Medulla oblongata (tissue), 1 donor: ENCODE results near the gene YBX3.
"Not testable (repeated sequence)": the region's sequence is repeated elsewhere in the genome, so short reads cannot be mapped to it uniquely, and the experiment has no call there.

ENCODE experiments used
- DNase-seq: peaks from one replicate; pipeline ENCODE4 v3.0.0-alpha.2; 2015; ENCODE audit errors: extremely low spot score

Gene YBX3

DNA sequence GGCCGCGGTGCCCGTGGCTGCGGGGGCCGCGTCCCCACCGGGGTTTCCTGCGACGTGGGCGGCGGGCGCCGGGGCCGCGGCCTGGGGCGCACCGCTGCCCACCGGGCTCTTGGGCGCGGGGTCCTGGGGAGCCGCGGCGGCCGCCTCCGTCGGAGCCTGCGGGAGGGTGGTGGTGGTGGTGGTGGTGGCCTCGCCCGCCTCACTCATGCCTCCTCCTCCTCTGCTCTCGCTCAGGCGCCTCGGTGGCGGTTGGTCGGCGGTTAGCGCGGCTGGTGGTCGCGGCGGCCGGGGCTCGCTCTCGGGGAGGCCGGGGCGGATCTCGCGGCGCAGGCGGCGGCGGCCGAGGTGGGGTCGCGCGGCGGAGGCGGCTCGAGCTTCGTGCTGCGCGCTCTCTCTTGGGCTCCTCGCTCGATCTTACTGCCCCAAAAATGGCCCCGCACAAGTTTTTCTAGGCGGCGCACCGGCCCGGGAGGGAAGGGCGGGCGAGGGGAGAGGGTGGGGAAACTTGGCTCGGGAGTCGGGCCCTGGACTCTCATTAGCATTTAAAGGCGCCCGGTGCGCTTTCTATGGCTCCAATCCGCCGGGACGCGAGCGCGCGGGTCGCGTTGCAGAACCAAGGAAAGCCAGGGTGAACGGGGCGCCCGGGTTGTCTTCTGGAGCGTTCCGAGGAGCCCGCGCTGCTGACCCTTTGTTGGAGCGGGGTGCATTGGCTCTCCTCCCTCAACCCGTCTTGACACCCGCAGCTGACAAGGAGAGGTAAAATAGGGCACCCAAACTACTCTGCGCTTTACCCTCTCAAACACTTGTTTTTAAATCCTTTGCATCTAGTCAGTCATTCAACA, at the start of gene YBX3:
Gene YBX3, minus strand, starts transcription at position 419 of the 842 bp plus-strand sequence. Its CDS starts 212 bp downstream, at position 207.
- peak; percentile 78 for DNase-seq

DNA sequence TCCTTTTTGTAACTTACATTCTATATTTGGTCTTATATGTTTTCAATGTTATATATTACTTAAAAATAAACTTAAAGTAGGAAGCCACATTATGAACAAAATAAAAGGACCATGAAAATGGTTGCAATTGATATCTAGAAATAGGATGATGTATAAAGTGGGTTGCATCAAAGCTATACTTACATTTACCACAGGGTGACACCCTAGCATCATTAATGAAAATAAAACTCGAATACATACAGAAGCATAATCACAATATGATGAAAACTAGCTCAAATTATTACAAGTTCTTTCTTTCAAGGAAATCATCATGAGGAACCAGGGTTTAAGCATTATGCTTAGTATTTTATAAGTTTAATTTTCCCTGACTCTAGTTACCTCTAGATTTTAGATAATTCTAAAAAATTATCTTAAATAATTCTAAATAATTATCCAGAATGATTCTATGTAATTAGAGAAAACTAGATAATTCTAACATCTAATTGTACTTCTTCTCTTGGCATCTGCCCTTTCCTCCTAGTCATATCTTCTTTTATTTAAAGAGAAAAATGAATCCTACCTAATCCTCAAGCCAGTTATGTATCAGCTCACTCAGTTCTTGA, 48.1 kb upstream of the YBX3 start:
- DNase-seq: peak; percentile 49

DNA sequence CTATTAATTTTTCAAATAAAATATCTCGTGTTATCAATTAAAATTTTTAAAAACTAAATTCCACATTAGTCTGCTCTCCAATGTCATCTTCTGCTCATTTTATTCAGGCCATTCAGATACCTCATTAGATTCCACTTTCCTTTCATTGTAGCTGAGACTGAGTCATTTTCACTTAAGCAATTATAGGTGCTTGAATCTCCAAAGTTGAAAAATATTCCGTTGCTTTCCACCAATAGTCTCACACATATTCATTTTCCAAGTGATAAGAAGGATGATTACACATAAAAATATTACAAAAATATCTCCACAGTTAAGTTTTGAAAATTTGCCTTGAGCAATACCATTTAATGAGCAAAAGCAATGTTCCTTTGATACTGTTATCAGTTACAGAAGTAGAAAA, 36.5 kb upstream of the YBX3 start:
- DNase-seq: no peak

DNA sequence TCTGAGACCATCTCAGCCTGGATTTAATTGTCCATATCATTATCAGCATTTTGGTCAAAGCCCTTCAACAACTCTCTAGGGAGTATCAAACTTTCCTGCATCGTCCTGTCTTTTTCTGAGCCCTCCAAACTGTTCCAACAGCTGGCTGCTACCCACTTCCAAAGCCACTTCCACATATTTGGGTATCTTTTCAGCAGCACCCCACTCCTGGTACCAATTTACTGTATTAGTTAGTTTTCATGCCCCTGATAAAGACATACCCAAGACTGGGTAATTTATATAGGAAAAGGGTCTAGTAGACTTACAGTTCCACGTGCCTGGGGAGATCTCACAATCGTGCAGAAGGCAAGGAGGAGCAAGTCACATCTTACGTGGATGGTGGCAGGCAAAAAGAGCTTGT, 33.1 kb upstream of the YBX3 start:
- DNase-seq: no peak

DNA sequence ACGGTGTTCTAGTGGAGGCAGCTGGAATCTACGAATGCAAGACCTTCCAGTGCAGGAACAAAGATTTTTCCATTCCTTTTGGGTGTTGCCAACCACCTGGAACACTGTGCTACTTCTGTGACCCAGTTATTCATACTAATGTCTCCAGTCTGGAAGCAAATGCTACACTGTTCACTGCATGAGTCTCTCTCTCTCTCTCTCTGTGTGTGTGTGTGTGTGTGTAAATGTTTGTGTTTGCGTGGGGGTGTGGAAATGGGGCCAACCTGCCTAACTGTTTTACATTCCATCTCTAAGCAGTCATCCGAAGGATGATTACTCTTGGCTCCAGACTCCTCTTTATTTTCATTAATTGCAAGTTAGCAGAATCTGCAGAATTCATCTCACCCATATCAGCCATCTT, 29.9 kb upstream of the YBX3 start:
- no peak for DNase-seq

DNA sequence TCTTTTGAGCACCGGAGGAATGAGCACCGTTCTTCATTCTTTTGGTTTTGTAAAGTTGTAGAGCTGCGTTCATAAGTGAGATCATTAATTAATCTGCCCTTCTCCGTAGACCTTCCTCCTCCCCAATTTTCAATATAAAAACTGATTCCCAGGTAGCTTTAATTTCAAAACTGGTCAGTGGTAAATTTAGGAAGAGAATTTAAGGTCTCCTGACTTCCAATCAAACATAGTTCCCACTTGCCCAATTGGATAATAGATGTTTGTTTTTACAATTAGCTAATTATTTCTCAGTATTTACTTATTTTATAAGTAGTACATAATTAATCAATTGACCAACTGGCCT, 27.2 kb upstream of the YBX3 start:
- no peak for DNase-seq

DNA sequence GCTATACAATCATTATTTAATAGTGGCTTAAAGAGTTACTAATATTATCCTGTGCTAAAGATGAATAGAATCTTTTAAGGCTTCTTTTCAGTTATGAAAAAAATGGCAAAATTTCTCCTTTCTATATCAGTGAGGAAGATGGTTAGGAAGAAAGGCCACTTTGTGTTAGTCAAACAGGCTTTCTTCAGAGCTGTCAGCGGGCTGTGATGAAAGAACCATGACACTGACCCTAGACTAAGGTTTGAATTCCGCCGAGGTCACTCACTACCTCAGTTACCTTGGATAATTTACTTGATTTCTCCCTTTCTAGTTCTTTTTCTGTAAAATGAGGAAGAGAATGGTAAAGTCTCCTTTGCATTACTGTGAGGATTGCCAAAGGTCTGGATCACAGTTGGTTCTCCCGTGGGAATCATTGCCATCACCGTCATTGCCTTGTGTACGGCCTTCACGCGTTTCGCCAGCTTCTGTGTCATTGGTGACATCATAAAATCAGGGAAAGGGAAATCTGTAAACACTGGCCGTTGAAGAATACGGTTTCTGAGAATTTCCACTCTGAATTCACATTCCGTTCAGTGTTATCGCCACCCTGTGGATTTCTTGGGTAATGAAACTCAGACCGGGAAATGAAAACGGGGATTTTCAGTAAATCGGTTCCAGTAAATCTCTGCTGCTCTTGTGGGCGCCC, 26.7 kb upstream of the YBX3 start:
- peak; percentile 97 for DNase-seq

DNA sequence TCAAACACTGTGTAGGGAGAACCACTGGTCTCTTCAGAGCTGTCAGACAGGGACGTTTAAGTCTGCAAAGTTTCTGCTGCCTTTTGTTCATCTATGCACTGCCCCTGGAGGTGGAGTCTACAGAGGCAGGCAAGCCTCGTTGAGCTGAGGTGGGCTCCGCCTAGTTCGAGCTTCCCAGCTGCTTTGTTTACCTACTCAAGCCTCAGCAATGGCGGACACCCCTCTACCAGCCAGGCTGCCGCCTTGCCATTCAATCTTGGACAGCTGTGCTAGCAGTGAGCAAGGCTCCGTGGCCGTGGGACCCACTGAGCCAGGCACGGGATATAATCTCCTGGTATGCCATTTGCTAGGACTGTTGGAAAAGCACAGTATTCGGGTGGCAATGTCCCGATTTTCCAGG, 24.6 kb upstream of the YBX3 start:
- DNase-seq: no peak

DNA sequence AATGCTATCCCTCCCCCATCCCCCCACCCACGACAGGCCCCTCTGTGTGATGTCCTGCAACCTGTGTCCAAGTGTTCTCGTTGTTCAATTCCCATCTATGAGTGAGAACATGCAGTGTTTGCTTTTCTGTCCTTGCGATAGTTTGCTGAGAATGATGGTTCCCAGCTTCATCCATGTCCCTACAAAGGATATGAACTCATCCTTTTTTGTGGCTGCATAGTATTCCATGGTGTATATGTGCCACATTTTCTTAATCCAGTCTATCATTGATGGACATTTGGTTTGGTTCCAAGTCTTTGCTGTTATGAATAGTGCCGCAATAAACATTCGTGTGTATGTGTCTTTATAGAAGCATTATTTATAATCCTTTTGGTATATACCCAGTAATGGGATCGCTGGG, 20.3 kb upstream of the YBX3 start:
- DNase-seq: not testable (repeated sequence)

DNA sequence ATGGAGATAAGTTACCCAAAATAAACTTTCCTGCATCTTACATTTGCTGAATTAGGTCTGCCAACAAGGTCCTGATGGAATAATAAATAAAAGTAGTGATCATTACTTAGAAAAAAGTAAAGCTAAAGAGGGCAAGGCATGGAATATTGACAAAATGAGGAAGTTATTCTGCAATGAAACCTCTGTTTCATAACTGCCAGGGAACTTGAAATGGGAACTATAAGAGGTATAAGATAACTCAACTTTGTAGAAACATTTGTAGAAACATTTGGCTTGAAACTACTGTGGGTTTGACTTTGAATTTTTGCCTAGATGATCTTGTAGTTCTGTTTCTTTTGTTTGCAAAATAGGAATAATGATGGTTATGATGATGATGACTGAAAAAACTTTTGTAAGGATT, 18.7 kb upstream of the YBX3 start:
- no peak for DNase-seq

DNA sequence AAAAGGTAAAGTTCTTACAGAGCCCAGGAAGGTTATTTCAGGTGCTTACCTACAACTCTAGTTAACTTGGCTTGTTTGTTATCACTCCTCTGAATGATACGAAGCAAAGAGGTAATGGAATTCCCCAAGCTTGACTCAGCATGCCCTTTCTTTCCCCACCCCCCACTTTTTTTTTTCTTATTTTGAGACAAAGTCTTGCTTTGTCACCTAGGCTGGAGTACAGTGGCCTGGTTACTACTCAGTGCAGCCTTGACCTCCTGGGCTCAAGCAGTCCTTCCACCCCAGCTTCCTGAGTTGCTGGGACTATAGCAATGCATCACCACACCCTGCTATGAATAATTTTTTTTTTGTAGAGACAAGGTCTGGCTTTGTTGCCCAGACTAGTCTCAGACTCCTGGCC, 17.1 kb upstream of the YBX3 start:
- DNase-seq: no peak

DNA sequence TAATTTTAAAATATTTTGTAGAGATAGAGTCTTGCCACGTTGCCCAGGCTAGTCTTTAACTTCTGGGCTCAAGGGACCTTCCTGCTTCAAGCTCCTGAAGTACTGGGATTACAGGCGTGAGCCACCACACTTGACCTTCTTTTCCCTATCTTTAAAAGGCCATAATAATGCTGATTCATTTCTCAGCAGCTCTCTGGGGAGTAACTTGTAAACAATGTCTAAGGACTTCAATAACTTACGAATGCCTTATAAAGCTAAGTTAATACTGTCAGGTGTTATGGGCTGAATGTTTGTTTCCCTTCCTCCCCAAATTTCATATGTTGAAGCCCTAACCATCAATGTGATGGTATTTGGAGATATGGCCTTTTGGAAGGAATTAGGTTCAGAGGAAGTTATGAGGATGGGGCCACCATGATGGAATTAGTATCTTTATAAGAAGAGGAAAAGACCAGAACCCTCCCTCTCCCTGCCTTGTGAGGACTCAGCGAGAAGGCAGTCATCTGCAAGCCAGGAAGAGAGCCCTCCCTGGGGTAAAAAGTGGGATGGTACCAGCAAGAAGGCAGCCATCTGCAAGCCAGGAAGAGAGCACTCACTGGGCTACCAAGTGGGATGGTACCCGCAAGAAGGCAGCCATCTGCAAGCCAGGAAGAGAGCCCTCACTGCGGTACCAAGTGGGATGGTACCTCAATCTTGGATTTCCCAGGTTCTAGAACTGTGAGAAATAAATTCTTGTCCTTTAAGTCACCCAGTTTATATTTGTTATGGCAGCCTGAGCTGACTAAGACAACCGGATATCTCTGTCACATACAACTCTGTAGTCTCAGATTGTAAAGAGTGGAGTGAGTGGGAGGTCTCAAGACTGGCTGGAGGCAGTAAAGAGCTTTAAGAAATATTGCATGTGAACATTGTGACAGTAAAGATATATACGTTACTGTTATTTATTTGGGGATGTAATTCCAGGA, 16.3 kb upstream of the YBX3 start:
- DNase-seq: no peak

DNA sequence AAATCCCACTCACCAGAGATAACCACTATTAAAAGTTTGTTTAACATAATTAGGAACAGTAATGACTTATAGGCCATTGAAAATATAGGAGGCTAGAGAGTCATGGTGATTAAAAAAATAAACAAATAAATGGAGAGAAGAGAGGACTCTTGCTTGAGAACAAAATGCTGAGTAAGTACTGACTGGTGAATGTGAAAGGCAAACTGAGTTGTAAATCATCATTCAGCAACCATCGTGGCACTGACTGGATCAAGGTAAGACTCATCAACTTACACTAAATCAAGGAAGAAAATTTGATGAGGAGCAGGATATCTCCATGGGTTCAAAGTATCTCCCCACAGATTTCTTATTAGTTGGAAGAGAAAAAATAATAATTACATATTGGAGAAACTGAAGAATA, 14.1 kb upstream of the YBX3 start:
- no peak for DNase-seq

DNA sequence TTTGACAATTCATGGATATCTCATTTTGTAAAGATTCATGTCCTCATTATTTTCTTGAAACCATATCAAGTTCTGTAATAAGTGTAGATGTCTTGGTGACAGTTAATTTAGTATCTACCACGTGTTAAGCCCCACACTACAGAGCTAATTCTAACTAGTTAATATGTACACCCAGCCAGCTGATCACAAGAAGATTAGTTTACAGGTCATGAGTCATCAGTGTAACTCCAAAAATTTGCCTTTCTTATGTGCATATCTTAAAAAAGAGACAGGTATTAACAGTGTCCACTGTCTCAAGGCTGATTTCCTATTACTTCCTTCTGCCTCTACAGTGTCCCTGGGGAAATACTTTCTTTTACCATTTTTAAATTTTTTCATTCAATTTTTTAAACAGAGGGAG, 13.3 kb upstream of the YBX3 start:
- no peak for DNase-seq

DNA sequence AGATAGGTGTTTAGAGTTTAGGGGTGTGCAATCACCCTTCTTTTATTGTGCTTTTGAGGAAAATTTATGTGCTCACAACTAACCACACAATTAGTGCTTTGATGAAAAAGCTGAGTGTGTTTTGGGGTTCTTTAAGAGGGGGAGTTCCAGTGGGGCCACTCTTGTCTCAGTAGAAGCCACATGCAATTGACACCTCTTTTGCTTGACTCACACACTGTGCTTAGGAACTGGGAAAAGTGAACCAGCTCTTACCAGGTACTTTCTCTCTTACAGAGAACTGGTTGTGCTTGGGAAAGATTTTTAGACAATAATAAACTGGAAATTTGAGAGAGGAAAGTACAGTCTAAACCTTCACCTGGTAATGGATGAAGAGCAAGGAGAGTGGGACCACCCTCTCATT, 12.3 kb upstream of the YBX3 start:
- DNase-seq: no peak

DNA sequence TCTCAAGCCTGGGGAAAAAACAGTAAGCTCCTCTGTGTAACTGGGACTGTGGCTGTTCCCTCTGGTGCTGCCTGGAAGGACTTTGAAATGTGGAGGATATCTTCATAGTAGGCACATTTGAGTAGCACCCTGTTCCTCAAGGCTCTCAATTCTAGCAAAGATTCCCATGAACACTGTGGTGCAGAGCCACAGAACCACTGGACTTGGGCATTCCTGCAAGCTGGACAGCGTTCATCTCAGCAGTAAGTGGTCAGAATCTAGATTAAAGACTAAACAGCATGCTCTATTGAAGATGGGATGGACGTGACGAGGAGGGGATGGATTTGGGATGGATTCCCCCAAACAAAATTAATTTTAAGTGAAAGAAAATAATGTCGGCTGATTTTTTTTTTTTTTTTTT, 9.4 kb upstream of the YBX3 start:
- DNase-seq: no peak

DNA sequence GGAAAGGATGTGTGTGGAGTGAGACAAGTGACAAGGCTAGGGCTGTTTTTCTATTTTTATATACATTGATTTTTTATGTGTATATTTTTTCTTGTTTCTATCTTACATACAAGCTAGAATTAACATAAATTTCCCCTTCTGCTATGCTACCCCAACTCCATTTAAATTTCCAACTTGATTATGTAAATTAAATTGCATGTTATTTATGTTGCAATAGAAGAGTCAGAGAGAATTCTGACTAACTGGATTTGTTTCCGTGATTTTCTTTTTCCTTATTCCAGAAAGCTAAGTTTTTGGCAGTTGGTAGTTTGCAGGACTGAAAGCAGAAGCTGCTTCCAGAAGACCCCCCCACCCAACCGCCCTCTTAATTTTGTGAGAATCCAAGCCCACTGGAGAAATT, 8.9 kb upstream of the YBX3 start:
- no peak for DNase-seq

DNA sequence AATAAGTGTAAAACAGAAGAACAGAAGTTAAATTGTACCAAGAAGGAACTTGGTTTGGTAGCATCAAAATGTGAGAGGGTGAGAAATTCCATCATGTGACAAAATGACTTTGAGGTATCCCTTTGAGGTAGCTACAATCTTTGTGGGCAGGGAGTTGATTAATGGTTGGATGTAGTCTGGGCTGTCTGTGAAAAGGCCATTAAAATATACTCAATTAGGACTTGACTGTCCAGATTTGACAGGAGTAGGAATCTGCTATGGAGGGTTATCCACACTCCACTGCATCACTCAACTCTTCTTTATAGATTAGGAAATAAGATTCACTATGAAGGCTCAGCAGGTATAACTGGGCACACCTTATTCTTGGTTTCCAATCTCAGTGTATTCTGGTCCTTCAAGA, 7.4 kb upstream of the YBX3 start:
- DNase-seq: no peak

DNA sequence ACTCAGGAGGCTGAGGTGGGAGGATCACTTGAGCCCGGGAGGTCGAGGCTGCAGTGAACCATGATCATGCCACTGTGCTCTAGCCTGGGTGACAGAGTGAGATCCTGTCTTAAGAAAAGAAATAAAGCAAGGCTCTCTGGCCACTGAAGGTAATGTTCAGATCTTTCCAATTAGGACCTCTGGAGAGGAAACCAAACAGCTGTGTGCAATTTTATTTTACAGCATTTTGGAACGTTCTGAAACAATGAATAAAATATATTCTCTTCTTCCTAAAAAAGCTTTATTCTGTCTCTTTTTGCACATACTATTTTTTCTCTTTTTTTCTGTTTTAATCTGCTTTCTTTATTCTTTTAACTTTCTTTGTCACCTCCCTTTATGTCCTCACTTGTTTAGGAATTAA, 5.0 kb upstream of the YBX3 start:
- DNase-seq: no peak

DNA sequence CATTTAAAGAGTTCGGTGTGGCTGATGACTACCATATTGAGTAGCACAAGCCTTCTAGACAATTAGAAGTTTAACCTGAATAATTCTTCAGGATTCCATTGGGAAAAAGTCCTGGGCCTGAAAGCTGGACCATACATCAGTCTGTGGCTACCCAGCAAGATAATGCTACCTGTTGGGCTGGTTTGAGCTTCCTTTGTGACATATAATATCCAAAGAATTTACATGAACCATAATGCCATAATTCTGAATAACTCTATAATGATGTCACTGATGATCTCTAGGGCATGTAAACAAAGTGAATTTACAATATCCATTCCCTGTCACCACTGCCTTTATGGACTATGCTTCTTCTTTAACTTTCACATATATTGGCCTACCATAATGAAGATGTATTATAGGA, 3.8 kb upstream of the YBX3 start:
- DNase-seq: no peak

DNA sequence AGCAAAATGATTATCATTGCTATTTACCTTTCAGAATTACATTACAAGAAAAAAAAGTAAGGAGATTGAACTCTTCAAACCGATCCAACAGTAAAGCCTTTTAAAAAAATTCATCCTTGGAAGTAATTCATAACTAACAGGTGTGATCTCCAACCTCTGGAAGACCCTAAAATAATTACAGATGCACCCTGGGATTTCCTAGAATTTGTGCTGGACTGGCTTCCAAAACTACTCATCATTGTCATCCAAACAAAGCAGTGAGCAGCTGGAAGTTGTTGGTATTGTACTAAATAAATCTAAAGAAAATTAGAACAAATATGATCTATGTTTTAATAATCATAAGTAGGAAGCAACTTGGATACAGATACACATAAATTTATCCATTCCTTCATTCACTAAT, 1.9 kb upstream of the YBX3 start:
- no peak for DNase-seq

DNA sequence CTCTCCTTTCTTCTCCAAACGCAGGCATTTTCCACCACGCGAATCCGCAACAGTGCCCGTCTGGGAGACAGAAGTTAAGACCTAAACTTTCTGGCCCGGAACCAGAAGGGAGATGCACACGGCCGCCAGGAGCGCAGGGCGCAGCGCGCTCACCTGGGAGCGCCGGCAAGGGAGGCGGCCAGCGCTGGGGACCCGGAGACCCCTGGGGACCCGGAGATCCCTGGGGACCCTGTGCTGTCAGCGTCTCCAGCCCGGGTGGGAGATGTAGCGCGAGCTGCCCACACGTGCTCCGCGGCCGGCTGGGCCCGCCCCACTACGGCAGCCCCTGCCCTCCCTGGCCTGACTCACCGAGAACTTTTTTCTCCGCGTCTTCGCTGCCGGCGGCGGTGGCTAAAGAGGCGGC, 620 bp downstream of the YBX3 start:
- DNase-seq: no peak
